Neural cell (in vitro differentiated cells): ENCODE data around the gene B3GAT2. TPM values are rescaled to one million over a fixed set of nuclear protein-coding genes. Genes with fewer than 3 reads are reported as not detected.

Source experiments
- H2AFZ ChIP-seq: fragments of 200-600, 300-800 bp; sonication (generic), shearing (Covaris generic); 2 replicates; pipeline ENCODE4 v1.6.0; 2014; ENCODE audit warnings: low read depth, mild to moderate bottlenecking, antibody characterized with exemption, low read length, moderate library complexity
- H3F3A ChIP-seq: fragments of 200-600 bp; shearing (Covaris generic); 2 replicates; pipeline ENCODE4 v1.6.1; 2016; ENCODE audit warnings: mild to moderate bottlenecking, moderate library complexity, mixed read lengths, antibody characterized with exemption, low read length; ENCODE audit not compliant: insufficient read depth, poor library complexity, severe bottlenecking
- H3K27ac ChIP-seq: fragments of 200-600, 300-800 bp; sonication (generic), shearing (Covaris generic); 2 replicates; pipeline ENCODE4 v1.5.1; 2014; ENCODE audit warnings: mild to moderate bottlenecking, low read length, moderate library complexity
- H3K27me3 ChIP-seq: fragments of 300-800, 200-600 bp; sonication (generic), shearing (Covaris generic); 2 replicates; pipeline ENCODE4 v1.6.0; 2014; ENCODE audit warnings: mild to moderate bottlenecking, low read depth, low read length, moderate library complexity; ENCODE audit not compliant: insufficient read depth
- H3K36me3 ChIP-seq: fragments of 300-800, 200-600 bp; sonication (generic), shearing (Covaris generic); 2 replicates; pipeline ENCODE4 v1.5.1; 2014; ENCODE audit warnings: mild to moderate bottlenecking, antibody characterized with exemption, low read length, moderate library complexity; ENCODE audit not compliant: insufficient read depth
- H3K4me2 ChIP-seq: fragments of 300-800, 200-600 bp; sonication (generic), shearing (Covaris generic); 2 replicates; pipeline ENCODE4 v1.6.0; 2014; ENCODE audit warnings: mild to moderate bottlenecking, low read length
- H3K4me3 ChIP-seq: fragments of 300-800, 200-600 bp; sonication (generic), shearing (Covaris generic); 2 replicates; pipeline ENCODE4 v1.5.1; 2014; ENCODE audit warnings: mild to moderate bottlenecking, low read length, moderate library complexity
- H3K79me2 ChIP-seq: fragments of 200-600 bp; shearing (Covaris generic); replicated peaks from 2 replicates; pipeline ENCODE4 v1.6.0; 2014; ENCODE audit warnings: mild to moderate bottlenecking, low read length, moderate library complexity; ENCODE audit not compliant: insufficient read depth
- H3K9ac ChIP-seq: fragments of 300-800, 200-600 bp; sonication (generic), shearing (Covaris generic); 2 replicates; pipeline ENCODE4 v1.6.1; 2016; ENCODE audit warnings: mild to moderate bottlenecking, low read length, mixed read lengths
- H3K9me2 ChIP-seq: fragments of 200-600 bp; shearing (Covaris generic); 2 replicates; pipeline ENCODE4 v1.6.1; 2016; ENCODE audit warnings: mild to moderate bottlenecking, low read length, mixed read lengths; ENCODE audit not compliant: insufficient read depth
- H3K9me3 ChIP-seq: fragments of 200-600, 300-800 bp; sonication (generic), shearing (Covaris generic); 2 replicates; pipeline ENCODE4 v1.6.1; 2016; ENCODE audit warnings: mild to moderate bottlenecking, mixed run types, low read length, moderate library complexity, mixed read lengths
- H4K20me1 ChIP-seq: fragments of 200-600 bp; shearing (Covaris generic); 2 replicates; pipeline ENCODE4 v1.6.1; 2016; ENCODE audit warnings: mild to moderate bottlenecking, mixed run types; ENCODE audit not compliant: insufficient read depth
- EP300 ChIP-seq: fragments of 450-650 bp; conservative IDR thresholded peaks from 2 replicates; pipeline ENCODE4 v1.6.1; 2014; ENCODE audit warnings: antibody characterized with exemption, mild to moderate bottlenecking, moderate library complexity; ENCODE audit not compliant: poor library complexity, severe bottlenecking
- EZH2 ChIP-seq: fragments of 200-600, 300-800 bp; shearing (Covaris generic), sonication (generic); IDR thresholded peaks from 2 replicates; pipeline ENCODE4 v1.6.1; 2014; ENCODE audit warnings: antibody characterized with exemption, low read length, borderline replicate concordance, mild to moderate bottlenecking; ENCODE audit not compliant: insufficient read depth, poor library complexity, severe bottlenecking
- MXI1 ChIP-seq: fragments of 450-650 bp; conservative IDR thresholded peaks from 2 replicates; pipeline ENCODE4 v1.6.1; 2014; ENCODE audit warnings: antibody characterized with exemption, mild to moderate bottlenecking; ENCODE audit not compliant: poor library complexity, severe bottlenecking
- POLR2AphosphoS5 ChIP-seq: IDR thresholded peaks from 2 replicates; pipeline ENCODE4 v1.6.1; 2012
- RAD21 ChIP-seq: fragments of 450-650 bp; conservative IDR thresholded peaks from 2 replicates; pipeline ENCODE4 v1.6.1; 2014; ENCODE audit warnings: antibody characterized with exemption, mild to moderate bottlenecking, moderate library complexity
- REST ChIP-seq: IDR thresholded peaks from 2 replicates; pipeline ENCODE4 v1.6.1; 2012; ENCODE audit warnings: borderline replicate concordance
- SMC3 ChIP-seq: fragments of 450-650 bp; conservative IDR thresholded peaks from 2 replicates; pipeline ENCODE4 v1.6.1; 2014; ENCODE audit warnings: antibody characterized with exemption, mild to moderate bottlenecking, moderate library complexity; ENCODE audit not compliant: poor library complexity
- TAF1 ChIP-seq: IDR thresholded peaks from 2 replicates; pipeline ENCODE4 v1.6.1; 2012; ENCODE audit warnings: low read depth
- polyA minus RNA-seq: library from RNA; depleted of rRNA, polyadenylated mRNA; stranded (reverse); fragments of >200 nt; gene quantifications from 2 replicates; pipeline ENCODE4 v1.2.3, GENCODE V29; 2014
- polyA plus RNA-seq: library from polyadenylated mRNA; depleted of rRNA; stranded (reverse); fragments of >200 nt; gene quantifications from 2 replicates; pipeline ENCODE4 v1.2.3, GENCODE V29; 2014
- TF ChIP-seq, protein P1 (sequence below): fragments of 450-650 bp; IDR thresholded peaks from 2 replicates; pipeline ENCODE4 v1.5.1; 2014; ENCODE audit warnings: antibody characterized with exemption, mild to moderate bottlenecking, moderate library complexity; ENCODE audit not compliant: poor library complexity, severe bottlenecking

B3GAT2 gene
- 4.1 and 5.6 TPM in 2 replicates for polyA plus RNA-seq
- polyA minus RNA-seq: 7.3 and 8.2 TPM in 2 replicates

DNA sequence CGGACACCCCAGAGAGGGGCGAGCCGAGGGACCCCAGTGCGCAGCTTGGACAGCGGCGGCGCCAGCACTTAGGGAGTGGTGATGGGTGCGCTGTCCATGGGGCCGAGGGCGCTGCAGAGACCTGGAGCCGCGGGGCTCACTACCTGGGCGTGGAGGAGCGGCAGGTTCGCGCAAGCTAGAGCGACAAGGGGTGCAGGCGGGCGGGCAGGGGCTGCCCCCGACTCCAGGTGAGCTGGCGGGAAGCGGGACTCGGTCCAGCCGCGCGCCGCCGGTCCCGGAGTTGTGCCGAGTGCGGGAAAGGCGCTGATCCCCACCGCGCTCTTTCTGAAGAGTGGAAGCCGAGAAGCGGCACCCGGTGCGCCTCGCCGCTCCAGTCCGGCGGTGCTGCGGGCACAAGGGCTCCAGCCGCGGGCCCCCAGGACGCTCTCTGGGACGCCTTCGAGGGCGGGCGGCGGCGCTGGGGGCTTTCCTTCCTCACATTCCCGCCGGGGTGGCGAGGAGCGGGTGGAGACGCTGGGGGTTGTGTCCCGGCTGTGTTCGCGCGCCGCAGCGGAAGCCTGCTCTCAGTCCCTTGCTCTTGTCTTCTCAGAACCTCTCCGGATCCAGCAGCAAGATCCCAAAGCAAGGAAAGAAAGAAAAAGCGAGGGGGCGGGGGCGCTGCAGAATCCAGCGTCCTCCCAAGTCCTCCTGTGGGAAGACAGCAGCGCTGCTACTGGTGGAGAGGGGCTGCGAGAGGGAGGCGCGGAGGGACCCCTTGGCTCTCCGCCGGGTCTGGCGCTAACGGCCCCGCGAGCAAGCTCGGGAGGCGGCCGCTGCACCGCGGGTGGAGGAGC, at the start of gene B3GAT2:
Gene B3GAT2 (minus strand): TSS at position 610 of the 833 bp plus-strand sequence. CDS start 631 bp downstream, outside the sequence.
- H3K4me3 ChIP-seq: peak within 1 kb of the TSS; percentile 89
- H3K36me3 ChIP-seq: no peaks in the 10 kb centered on the region
- H3K27me3 ChIP-seq: peaks cover 26% of the 10 kb centered on the region
- H3K9ac ChIP-seq: peak within 1 kb of the TSS; percentile 60
- no peaks in the 10 kb centered on the region for H4K20me1 ChIP-seq
- H3K9me2 ChIP-seq: no peaks in the 10 kb centered on the region
- peak within 1 kb of the TSS; percentile 63 for H3K4me2 ChIP-seq
- H2AFZ ChIP-seq: peak within 1 kb of the TSS; percentile 58
- no peaks in the 10 kb centered on the region for H3K9me3 ChIP-seq
- TF ChIP-seq, protein P1, sequence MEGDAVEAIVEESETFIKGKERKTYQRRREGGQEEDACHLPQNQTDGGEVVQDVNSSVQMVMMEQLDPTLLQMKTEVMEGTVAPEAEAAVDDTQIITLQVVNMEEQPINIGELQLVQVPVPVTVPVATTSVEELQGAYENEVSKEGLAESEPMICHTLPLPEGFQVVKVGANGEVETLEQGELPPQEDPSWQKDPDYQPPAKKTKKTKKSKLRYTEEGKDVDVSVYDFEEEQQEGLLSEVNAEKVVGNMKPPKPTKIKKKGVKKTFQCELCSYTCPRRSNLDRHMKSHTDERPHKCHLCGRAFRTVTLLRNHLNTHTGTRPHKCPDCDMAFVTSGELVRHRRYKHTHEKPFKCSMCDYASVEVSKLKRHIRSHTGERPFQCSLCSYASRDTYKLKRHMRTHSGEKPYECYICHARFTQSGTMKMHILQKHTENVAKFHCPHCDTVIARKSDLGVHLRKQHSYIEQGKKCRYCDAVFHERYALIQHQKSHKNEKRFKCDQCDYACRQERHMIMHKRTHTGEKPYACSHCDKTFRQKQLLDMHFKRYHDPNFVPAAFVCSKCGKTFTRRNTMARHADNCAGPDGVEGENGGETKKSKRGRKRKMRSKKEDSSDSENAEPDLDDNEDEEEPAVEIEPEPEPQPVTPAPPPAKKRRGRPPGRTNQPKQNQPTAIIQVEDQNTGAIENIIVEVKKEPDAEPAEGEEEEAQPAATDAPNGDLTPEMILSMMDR: peak; percentile 49
- peak; percentile 30 for TF ChIP-seq MXI1
- no peak for TF ChIP-seq EP300
- no peaks in the 10 kb centered on the region for H3K79me2 ChIP-seq
- H3K27ac ChIP-seq: no peak within 1 kb of the TSS
- H3F3A ChIP-seq: no peaks in the 10 kb centered on the region

DNA sequence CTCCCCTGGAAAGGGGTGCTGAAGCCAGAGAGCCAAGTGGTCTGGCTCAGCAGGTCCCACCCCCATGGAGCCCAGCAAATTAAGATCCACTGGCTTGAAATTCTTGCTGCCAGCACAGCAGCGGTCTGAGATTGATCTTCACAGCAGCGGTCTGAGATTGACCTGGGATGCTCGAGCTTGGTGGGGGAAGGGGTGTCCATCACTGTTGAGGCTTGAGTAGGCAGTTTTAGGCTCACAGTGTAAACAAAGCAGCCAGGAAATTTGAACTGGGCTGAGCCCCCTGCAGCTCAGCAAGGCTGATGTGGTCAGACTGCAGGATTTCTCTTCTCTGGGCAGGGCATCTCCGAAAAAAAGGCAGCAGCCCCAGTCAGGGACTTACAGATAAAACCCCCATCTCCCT, 41.3 kb upstream of the B3GAT2 start:
- H2AFZ ChIP-seq: no peak overlapping the region
- H3F3A ChIP-seq: no peaks in the 10 kb centered on the region
- H3K27ac ChIP-seq: no peak overlapping the region
- H3K36me3 ChIP-seq: no peaks in the 10 kb centered on the region
- no peaks in the 10 kb centered on the region for H3K9me2 ChIP-seq
- H4K20me1 ChIP-seq: no peaks in the 10 kb centered on the region
- H3K9me3 ChIP-seq: no peaks in the 10 kb centered on the region
- TF ChIP-seq TAF1 (no peak), REST (no peak), EZH2 (no peak)
- no peak overlapping the region for H3K9ac ChIP-seq
- no peaks in the 10 kb centered on the region for H3K27me3 ChIP-seq
- H3K4me3 ChIP-seq: no peak overlapping the region
- H3K79me2 ChIP-seq: no peaks in the 10 kb centered on the region
- no peak overlapping the region for H3K4me2 ChIP-seq

GRCh38 chr6:70997379-70997778, 40.5 kb upstream of the B3GAT2 start:
- Histone ChIP-seq H3K9ac (no peak overlapping the region), H3K4me2 (no peak overlapping the region), H3K9me2 (no peaks in the 10 kb centered on the region), H3K27me3 (no peaks in the 10 kb centered on the region), H4K20me1 (no peaks in the 10 kb centered on the region), H3F3A (no peaks in the 10 kb centered on the region), H3K4me3 (no peak overlapping the region), H2AFZ (no peak overlapping the region), H3K36me3 (no peaks in the 10 kb centered on the region), H3K27ac (no peak overlapping the region), H3K9me3 (no peaks in the 10 kb centered on the region), H3K79me2 (no peaks in the 10 kb centered on the region)
- no peak for TF ChIP-seq REST
- TF ChIP-seq TAF1: no peak
- no peak for TF ChIP-seq RAD21
- no peak for TF ChIP-seq SMC3
- no peak for TF ChIP-seq POLR2AphosphoS5
- no peak for TF ChIP-seq MXI1
- TF ChIP-seq EP300: no peak
- TF ChIP-seq EZH2: no peak
